Bronchial epithelial cell (primary cell): ENCODE measurements around the gene BRD4. TPM values are rescaled to one million over a fixed set of nuclear protein-coding genes. Genes with fewer than 3 reads are reported as not detected.

ENCODE experiments used
- DNase-seq: peaks from one replicate; pipeline ENCODE4 v3.0.0-alpha.2; 2010; ENCODE audit warnings: low read depth
- FAIRE-seq: peaks from 2 replicates; lab custom pipeline; 2011; peaks lifted over from hg19 to GRCh38; lab: Jason Lieb, UNC
- H3K27me3 ChIP-seq: 2 replicates; pipeline ENCODE4 v1.5.1; 2011; ENCODE audit warnings: low read length; ENCODE audit not compliant: control insufficient read depth, insufficient read depth
- H3K36me3 ChIP-seq: 2 replicates; pipeline ENCODE4 v1.5.1; 2011; ENCODE audit warnings: low read length; ENCODE audit not compliant: control insufficient read depth, insufficient read depth
- H3K4me3 ChIP-seq: 2 replicates; pipeline ENCODE4 v1.5.1; 2011; ENCODE audit warnings: mild to moderate bottlenecking, low read depth, low read length, control low read depth
- CTCF ChIP-seq: IDR thresholded peaks from 2 replicates; pipeline ENCODE4 v1.5.1; 2011; ENCODE audit warnings: mild to moderate bottlenecking, moderate library complexity, low read length, control low read depth, inconsistent platforms; ENCODE audit not compliant: insufficient read depth, severe bottlenecking
- total RNA-seq: library from RNA; depleted of rRNA; stranded (reverse); fragments of >200 nt; gene quantifications from 2 replicates; pipeline ENCODE4 v1.2.1, GENCODE V29; 2014

The BRD4 gene
- total RNA-seq, 1 donor from 2014 or later, result 12.1 TPM

GRCh38 chr19:15316498-15316897, 15.8 kb downstream of the BRD4 start:
- no peaks in the 10 kb centered on the region for H3K27me3 ChIP-seq
- FAIRE-seq, result no peak
- no peak for DNase-seq
- no peak overlapping the region for H3K4me3 ChIP-seq
- peaks cover 1% of the 10 kb centered on the region for H3K36me3 ChIP-seq
- no peak for TF ChIP-seq CTCF

GRCh38 chr19:15315101-15315500, 17.2 kb downstream of the BRD4 start:
- FAIRE-seq, result no peak

GRCh38 chr19:15313649-15314279, 18.6 kb downstream of the BRD4 start:
- no peaks in the 10 kb centered on the region for H3K36me3 ChIP-seq
- TF ChIP-seq CTCF, result no peak
- DNase-seq (no peak), FAIRE-seq (no peak)
- no peaks in the 10 kb centered on the region for H3K27me3 ChIP-seq
- no peak overlapping the region for H3K4me3 ChIP-seq

More at GRCh38 chr19:15315101-15315500, 17.2 kb downstream of the BRD4 start:
- peaks cover 1% of the 10 kb centered on the region for H3K36me3 ChIP-seq
- DNase-seq, result peak; percentile 79
- no peak overlapping the region for H3K4me3 ChIP-seq
- TF ChIP-seq CTCF, result no peak
- H3K27me3 ChIP-seq, result no peaks in the 10 kb centered on the region

GRCh38 chr19:15307169-15307568, 25.2 kb downstream of the BRD4 start:
- no peak for FAIRE-seq
- DNase-seq, result no peak
- no peak overlapping the region for H3K4me3 ChIP-seq
- no peak for TF ChIP-seq CTCF
- H3K27me3 ChIP-seq, result no peaks in the 10 kb centered on the region
- peaks cover 3% of the 10 kb centered on the region for H3K36me3 ChIP-seq

- no peak for FAIRE-seq
- no peaks in the 10 kb centered on the region for H3K27me3 ChIP-seq
- no peak overlapping the region for H3K4me3 ChIP-seq
- DNase-seq, result no peak
- no peak for TF ChIP-seq CTCF
- peaks cover 3% of the 10 kb centered on the region for H3K36me3 ChIP-seq
Observed at GRCh38 chr19:15305582-15306334, 26.6 kb downstream of the BRD4 start.
